GM21360 (cell line): ENCODE measurements around the gene MDFIC.
"Not testable (repeated sequence)": the region's sequence is repeated elsewhere in the genome, so short reads cannot be mapped to it uniquely, and the experiment has no call there.

Experiments
- ATAC-seq: cut with Tn5 transposase; IDR thresholded peaks from one replicate; pipeline ENCODE4 v1.9.1; 2021; ENCODE audit warnings: mild to moderate bottlenecking, moderate library complexity; ENCODE audit not compliant: unreplicated experiment

The MDFIC gene, protein sequence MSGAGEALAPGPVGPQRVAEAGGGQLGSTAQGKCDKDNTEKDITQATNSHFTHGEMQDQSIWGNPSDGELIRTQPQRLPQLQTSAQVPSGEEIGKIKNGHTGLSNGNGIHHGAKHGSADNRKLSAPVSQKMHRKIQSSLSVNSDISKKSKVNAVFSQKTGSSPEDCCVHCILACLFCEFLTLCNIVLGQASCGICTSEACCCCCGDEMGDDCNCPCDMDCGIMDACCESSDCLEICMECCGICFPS

DNA sequence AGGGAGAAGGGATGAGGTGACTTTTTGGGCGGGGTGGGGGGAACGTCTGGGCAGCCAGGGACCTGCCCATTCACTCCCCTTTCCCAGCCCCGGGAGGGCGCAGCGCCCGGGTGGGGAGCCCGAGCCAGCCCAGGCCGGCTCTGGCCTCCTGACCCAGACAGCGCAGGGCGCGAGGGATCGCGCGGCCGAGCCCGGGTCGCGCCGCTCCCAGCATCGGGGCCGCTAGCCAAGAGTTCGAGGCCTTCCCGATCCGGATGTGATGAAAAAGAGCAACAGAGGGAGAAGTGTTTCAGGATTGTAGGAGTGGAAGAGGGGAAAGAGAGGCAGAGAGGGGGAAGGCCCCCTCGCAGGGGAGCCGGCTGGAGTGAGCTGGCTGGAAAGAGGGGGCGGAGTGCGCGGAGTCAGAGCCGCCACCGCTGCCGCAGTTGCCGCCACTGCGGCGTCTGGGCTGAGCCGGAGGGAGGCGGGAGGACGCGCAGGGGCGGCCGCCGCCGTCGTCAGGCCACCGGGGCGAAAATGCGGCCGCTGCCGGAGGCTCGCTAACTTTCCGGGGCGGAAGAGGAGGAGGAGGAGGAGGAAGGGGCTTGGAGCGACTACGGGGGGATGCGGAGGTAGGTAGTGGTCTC lies at the start of gene MDFIC:
Gene MDFIC, plus strand, starts transcription at position 69 of the 626 bp plus-strand sequence. CDS start 940 bp downstream, outside the sequence.
- peak; percentile 34 for ATAC-seq

DNA sequence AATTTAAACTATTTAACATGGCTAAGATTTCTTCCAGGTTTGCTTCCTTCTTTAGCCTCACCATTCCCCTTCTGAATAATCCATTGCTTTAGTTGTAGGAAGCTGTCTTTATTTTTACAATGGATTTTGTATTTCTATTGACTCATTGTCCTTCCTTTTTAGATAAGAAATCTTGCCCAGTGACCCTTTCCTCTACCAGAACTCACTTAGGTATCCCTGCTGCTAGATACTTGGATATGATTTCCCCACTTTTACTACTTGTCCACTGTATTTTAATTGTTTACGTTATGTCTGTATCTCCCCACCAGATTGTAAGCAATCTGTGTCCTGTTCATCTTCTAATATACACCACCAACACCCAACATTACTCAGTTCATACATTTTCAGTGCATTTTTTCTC lies 47.7 kb upstream of the MDFIC start:
- ATAC-seq = no peak

- no peak for ATAC-seq
Observed at GRCh38 chr7:114875186-114875585, 46.7 kb upstream of the MDFIC start.

DNA sequence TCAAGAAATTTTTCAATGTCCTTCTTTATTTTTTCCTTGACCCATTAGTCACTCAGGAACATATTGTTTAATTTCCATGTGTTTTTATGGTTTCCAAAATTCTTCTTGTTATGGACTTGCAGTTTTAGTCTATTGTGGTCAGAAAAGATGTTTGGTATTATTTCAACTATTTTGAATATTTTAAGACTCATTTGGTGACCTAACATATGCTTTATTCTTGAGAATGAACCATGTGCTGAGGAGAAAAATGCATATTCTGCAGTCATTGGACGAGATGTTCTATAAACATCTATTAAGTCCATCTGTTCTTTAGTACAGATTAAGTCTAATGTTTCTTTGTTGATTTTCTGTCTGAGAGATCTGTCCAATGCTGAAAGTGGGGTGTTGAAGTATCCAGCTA lies 42.3 kb upstream of the MDFIC start:
- no peak for ATAC-seq

DNA sequence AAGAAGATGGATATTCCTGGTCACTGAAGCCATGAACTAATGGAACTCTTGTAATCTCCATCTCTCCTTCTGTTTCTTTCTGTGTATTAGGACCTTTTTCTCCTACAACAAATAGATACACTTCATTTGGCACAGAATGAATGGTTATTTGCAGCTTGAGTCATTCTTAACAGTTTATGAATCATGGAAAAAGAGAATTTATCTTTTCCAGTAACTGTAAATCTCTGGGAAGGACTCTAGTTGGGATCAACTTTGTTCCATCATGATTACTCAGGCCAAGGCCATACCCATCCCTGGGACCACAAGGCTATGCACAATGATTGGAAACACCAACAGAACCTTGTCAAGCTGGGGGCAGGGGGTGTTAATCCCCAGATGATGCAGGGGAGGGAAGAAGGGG lies 36.1 kb upstream of the MDFIC start:
- no peak for ATAC-seq

GRCh38 chr7:114886241-114886640 lies 35.7 kb upstream of the MDFIC start:
- no peak for ATAC-seq

DNA sequence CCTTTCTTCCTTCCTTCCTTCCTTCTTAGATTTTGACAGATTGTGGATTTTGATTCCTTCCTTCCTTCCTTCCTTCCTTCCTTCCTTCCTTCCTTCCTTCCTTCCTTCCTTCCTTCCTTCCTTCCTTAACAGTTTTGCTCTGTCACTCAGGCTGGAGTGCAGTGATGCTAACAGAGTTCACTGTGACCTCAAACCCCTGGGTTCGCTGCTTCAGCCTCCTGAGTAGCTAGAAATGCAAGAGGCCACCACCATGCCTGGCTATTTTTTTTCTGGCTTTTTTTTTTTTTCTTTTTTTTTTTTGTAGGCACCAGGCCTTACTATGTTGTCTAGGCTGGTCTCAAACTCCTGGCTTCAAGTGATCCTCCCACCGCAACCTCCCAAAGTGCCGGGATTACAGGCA lies 32.8 kb upstream of the MDFIC start:
- not testable (repeated sequence) for ATAC-seq

DNA sequence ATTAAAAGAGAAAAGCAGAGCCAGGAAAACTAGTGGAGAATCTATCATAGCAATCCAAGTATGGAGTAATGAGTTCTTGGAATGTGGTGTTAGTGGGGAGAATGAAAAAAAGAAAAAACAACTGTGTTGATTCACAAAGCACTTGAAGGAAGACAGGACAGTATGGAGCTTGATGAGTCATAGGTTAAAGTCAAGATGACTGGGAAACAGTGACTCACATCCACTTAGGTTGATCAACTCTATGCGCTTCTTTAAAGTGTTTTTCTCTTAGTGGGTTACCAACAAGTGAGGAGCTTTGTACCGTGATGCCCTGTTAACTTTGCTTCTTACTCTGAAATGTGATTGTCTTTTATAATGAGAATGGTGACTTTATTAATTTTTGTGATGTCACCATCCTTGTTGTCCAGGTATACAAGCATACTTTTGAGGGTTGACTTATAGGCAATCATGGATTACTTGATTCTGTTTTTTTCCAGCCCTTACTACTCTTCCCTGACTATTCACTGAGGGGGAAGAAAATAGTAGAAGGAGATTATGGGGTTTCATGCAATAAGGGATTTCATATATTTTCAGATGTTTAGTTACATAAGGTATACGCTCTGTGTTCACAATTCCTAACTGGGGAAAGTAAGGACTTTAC lies 32.1 kb upstream of the MDFIC start:
- ATAC-seq = no peak

DNA sequence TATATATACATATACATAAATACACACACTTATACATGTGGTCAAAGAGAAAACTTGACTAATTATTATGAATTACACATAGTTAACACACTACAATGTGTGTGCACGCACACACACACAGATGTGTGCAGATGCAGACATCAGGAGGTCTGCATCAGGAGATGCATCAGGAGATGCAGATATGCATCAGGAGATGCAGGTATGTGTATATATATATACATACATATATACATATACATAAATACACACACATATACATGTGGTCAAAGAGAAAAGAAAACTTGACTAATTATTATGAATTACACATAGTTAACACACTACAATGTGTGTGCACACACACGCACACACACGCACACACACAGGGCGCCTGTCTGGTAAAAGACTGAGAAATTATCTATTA lies 31.3 kb upstream of the MDFIC start:
- ATAC-seq = no peak

DNA sequence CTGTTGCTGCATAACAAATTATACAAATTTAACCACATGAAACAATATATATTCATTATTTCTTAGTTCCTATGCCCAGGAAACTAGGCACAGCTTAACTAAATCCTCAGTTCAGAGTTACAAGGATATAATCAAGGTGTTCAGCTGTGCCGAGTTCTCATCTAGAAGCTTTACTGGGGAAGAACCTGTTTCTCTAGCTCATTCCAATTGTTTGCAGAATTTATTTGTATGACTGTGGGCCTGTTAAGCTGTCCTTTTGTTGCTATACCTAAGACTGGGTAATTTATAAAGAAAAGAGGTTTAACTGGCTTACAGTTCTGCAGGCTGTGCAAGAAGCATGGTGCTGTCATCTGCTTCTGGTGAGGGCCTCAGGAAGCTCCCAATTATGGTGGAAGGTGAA lies 21.8 kb upstream of the MDFIC start:
- ATAC-seq = no peak

DNA sequence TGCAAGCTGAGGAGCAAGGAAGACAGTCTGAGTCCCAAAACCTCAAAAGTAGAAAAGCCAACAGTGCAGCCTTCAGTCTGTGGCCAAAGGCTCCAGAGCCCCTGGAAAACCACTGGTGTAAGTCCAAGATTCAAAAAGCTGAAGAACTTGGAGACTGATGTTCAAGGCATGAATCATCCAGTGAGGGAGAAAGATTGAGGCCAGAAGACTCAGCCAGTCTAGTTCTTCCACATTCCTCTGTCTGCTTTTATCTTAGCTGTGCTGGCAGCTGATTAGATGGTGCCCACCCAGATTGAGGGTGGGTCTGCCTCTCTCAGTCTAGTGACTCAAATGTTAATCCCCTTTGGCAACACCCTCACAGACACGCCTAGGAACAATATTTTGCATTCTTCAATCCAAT lies 20.1 kb upstream of the MDFIC start:
- no peak for ATAC-seq

GRCh38 chr7:114903131-114903530 lies 18.8 kb upstream of the MDFIC start:
- ATAC-seq = no peak

- no peak for ATAC-seq
Observed at GRCh38 chr7:114910787-114911186, 11.1 kb upstream of the MDFIC start.

GRCh38 chr7:114911411-114911810 lies 10.5 kb upstream of the MDFIC start:
- ATAC-seq = no peak

DNA sequence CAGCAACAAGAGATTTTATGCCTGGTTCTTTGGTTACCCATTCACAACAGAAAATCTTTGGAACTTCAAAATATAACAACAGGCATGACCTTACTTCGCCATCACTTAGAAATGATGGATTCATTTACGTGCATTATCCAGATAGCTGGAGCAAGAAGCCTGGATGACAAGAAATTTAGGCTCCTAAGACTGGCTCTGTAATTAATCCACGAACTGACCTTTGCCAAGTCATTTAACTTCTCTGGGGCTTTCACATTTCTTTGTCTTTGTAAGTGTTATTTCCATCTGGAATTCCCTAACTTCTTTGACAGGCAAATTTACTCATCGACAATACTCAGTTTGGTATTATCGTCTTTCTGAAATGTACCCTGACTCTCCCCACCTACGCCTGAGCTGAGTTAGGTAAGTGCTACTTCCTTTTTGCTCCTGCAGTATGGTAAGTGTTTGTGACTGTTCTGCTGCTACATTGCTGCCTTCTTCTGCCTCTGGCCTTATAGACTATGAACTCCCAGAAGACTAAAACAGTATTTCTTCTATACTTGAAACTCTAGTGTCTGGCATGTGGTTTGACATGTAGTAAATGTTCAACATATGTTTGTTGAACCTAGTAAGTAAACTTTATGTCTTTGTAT lies 5.5 kb upstream of the MDFIC start:
- peak; percentile 83 for ATAC-seq

DNA sequence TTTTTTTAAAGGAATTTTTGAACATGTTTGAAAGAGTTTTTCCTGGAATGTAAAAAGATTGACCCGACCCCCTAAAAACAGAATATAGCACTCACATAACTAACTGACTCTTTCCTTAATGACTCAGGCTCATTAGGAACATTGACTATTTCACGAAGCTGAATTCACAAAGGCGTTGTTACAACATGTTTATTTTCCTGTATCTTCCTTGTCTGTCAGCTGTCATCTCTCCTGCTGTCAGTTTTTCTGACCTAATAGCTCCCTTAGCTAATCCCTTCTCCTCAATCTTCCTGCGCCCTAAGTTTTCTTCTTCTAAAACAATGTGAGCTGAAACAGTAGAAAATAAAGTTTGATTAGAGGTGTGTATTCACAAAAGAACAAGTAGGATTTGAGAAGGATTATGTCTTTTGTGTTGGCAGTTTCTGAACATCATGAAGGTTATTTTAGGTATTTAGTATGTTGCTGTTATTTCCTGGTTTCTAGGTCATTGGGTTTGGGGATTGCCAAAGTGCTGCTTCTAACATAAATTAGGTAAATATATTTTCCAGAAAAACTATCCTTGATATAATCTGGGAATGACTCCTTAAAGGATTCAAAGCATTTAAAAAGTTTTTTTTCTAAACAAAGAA lies 4.6 kb upstream of the MDFIC start:
- no peak for ATAC-seq

- ATAC-seq = peak; percentile 14
Observed at GRCh38 chr7:114919587-114919986, 2.3 kb upstream of the MDFIC start.

GRCh38 chr7:114921631-114922025 lies 266 bp upstream of the MDFIC start:
- ATAC-seq = no peak

- peak; percentile 21 for ATAC-seq
Observed at GRCh38 chr7:114922652-114923402, 933 bp downstream of the MDFIC start.

GRCh38 chr7:114923403-114923713 lies 1.5 kb downstream of the MDFIC start:
- no peak for ATAC-seq
